ENCODE data around the gene EFCC1. TPM values are rescaled to one million over a fixed set of nuclear protein-coding genes. Genes with fewer than 3 reads are reported as not detected.

EFCC1 gene
- total and polyA plus RNA-seq, 2 donors from 2014 or later = 2.4 to 3.7 TPM

GRCh38 chr3:128992926-128993460 lies 8.1 kb upstream of the EFCC1 start:
- Histone ChIP-seq H3K36me3 (ENCODE audit: control insufficient read depth in 2 of 3, insufficient read depth in 3 of 3, low read length in 3 of 3) (no peaks in the 10 kb centered on the region), H3K4me3 (ENCODE audit: low read length in 3 of 3) (peak overlapping the region in 1 of 3 donors; percentile 19), H3K9me3 (ENCODE audit: control insufficient read depth in 2 of 3, insufficient read depth in 1 of 3, low read length in 3 of 3) (no peaks in the 10 kb centered on the region), H3K27me3 (ENCODE audit: control insufficient read depth, insufficient read depth, low read length) (no peaks in the 10 kb centered on the region), H3K4me1 (ENCODE audit: control insufficient read depth in 2 of 3, insufficient read depth in 2 of 3, low read depth in 1 of 3, low read length in 3 of 3) (peaks cover 0 to 9% (median 3%) of the 10 kb centered on the region in 3 donors), H3K27ac (ENCODE audit: low read depth in 2 of 2, low read length in 2 of 2) (no peak overlapping the region), H3K9ac (ENCODE audit: low read length in 3 of 3) (peak overlapping the region in 1 of 3 donors; percentile 24)
- no peak for TF ChIP-seq CTCF (IDR thresholded peaks at IDR 0.05; ENCODE audit: borderline replicate concordance, extremely low read depth, insufficient read depth)
- DNase-seq (peak in 1 of 5 donors; percentile 60), FAIRE-seq (no peak)
- intact Hi-C loops (cut with DNase I) = no loop called here

- TF ChIP-seq CTCF (IDR thresholded peaks at IDR 0.05; ENCODE audit: borderline replicate concordance, extremely low read depth, insufficient read depth) = no peak
- peaks cover 0 to 9% (median 3%) of the 10 kb centered on the region in 3 donors for H3K4me1 ChIP-seq (ENCODE audit: control insufficient read depth in 2 of 3, insufficient read depth in 2 of 3, low read depth in 1 of 3, low read length in 3 of 3)
- H3K27ac ChIP-seq (ENCODE audit: low read depth in 2 of 2, low read length in 2 of 2) = no peak within 1 kb of the TSS
- DNase-seq (peak; percentile 93 to 96 (median 94)), FAIRE-seq (no peak)
- H3K9me3 ChIP-seq (ENCODE audit: control insufficient read depth in 2 of 3, insufficient read depth in 1 of 3, low read length in 3 of 3) = no peaks in the 10 kb centered on the region
- no peaks in the 10 kb centered on the region for H3K36me3 ChIP-seq (ENCODE audit: control insufficient read depth in 2 of 3, insufficient read depth in 3 of 3, low read length in 3 of 3)
- peak within 1 kb of the TSS; percentile 19 to 49 (median 21) for H3K4me3 ChIP-seq (ENCODE audit: low read length in 3 of 3)
- intact Hi-C loops (cut with DNase I) = no loop called here
- H3K9ac ChIP-seq (ENCODE audit: low read length in 3 of 3) = peak within 1 kb of the TSS in 1 of 3 donors; percentile 24
- no peaks in the 10 kb centered on the region for H3K27me3 ChIP-seq (ENCODE audit: control insufficient read depth, insufficient read depth, low read length)
Measured at GRCh38 chr3:128993461-128994172, 7.5 kb upstream of the EFCC1 start, which contains the start of gene CFAP92. CFAP92 (minus strand) TSS chr3:128994076; CDS start chr3:128993304, 772 bp downstream.

- no peak for FAIRE-seq
- intact Hi-C loops (cut with DNase I) = no loop called here
- Histone ChIP-seq H3K27ac (ENCODE audit: low read depth in 2 of 2, low read length in 2 of 2) (no peak overlapping the region), H3K4me1 (ENCODE audit: control insufficient read depth in 2 of 3, insufficient read depth in 2 of 3, low read depth in 1 of 3, low read length in 3 of 3) (peaks cover 0 to 9% (median 3%) of the 10 kb centered on the region in 3 donors), H3K36me3 (ENCODE audit: control insufficient read depth in 2 of 3, insufficient read depth in 3 of 3, low read length in 3 of 3) (no peaks in the 10 kb centered on the region), H3K27me3 (ENCODE audit: control insufficient read depth, insufficient read depth, low read length) (no peaks in the 10 kb centered on the region), H3K4me3 (ENCODE audit: low read length in 3 of 3) (peak overlapping the region; percentile 19 to 49 (median 21)), H3K9ac (ENCODE audit: low read length in 3 of 3) (no peak overlapping the region), H3K9me3 (ENCODE audit: control insufficient read depth in 2 of 3, insufficient read depth in 1 of 3, low read length in 3 of 3) (no peaks in the 10 kb centered on the region)
- no peak for DNase-seq
- no peak for TF ChIP-seq CTCF (IDR thresholded peaks at IDR 0.05; ENCODE audit: borderline replicate concordance, extremely low read depth, insufficient read depth)
Measured at GRCh38 chr3:128994173-128994512, 7.0 kb upstream of the EFCC1 start.
